Testis (tissue), 3 donors: Measurements from ENCODE around the gene LARGE1. TPM values are rescaled to one million over a fixed set of nuclear protein-coding genes. Genes with fewer than 3 reads are reported as not detected.

Experiments
- DNase-seq: peaks from one replicate; pipeline ENCODE4 v3.0.0-alpha.2; 2019
- H3K27ac ChIP-seq, 2 donors: fragments of 200-600 bp; sonication (generic); one replicate each; pipeline ENCODE4 v1.5.1; 2019
- H3K27me3 ChIP-seq: fragments of 200-600 bp; sonication (generic); one replicate; pipeline ENCODE4 v1.5.1; 2019
- H3K36me3 ChIP-seq: fragments of 200-600 bp; sonication (generic); one replicate; pipeline ENCODE4 v1.5.1; 2017; ENCODE audit warnings: low read depth; ENCODE audit errors: missing control alignments
- H3K4me1 ChIP-seq: fragments of 200-600 bp; sonication (generic); one replicate; pipeline ENCODE4 v1.5.1; 2019
- H3K4me3 ChIP-seq, 2 donors: fragments of 200-600 bp; sonication (generic); one replicate each; pipeline ENCODE4 v1.5.1; 2017 to 2019
- H3K9me3 ChIP-seq: fragments of 200-600 bp; sonication (generic); one replicate; pipeline ENCODE4 v1.5.1; 2017
- POLR2A ChIP-seq: fragments of 450-650 bp; IDR thresholded peaks from one replicate; pipeline ENCODE4 v1.6.1; 2017; ENCODE audit warnings: antibody characterized with exemption, mild to moderate bottlenecking, moderate library complexity
- WGBS, 2 donors: methylation state at CpG; one replicate each; pipeline ENCODE4 v1.1.5; 2018; 5-methylcytosine and 5-hydroxymethylcytosine counted together
- intact Hi-C: fragments of 100-400 bp; cut with DNase I; formaldehyde crosslinking; loops from one replicate; pipeline ENCODE4 v1.15.1; 2023; ENCODE audit warnings: low total_unique reads
- polyA plus RNA-seq: library from polyadenylated mRNA; stranded (reverse); fragments of 350-450 nt; fragmentation: Illumina TruSeq; extraction: RNeasy Lipid Tissue Mini Kit (QIAGEN cat#74804); gene quantifications from one replicate; pipeline ENCODE4 v1.2.3, GENCODE V29; 2014; ENCODE audit warnings: low read depth, low replicate concordance; ENCODE audit not compliant: insufficient read depth
- total RNA-seq, 2 donors: library from RNA; depleted of rRNA; stranded (reverse); fragments of >200 nt; gene quantifications; one replicate each; pipeline ENCODE4 v1.2.3, GENCODE V29; 2016
- TF ChIP-seq, protein P1 (sequence below), 3 experiments: fragments of 450-650 bp in 2 of 3; fragments of 200-600 bp in 1 of 3; sonication (generic) in 1 of 3; IDR thresholded peaks; one replicate each; pipeline ENCODE4 v1.5.1; 2016 to 2019; ENCODE audit warnings: antibody characterized with exemption in 3 of 3, mild to moderate bottlenecking in 2 of 3, moderate library complexity in 1 of 3

The LARGE1 gene
- total and polyA plus RNA-seq, 3 donors from 2014 or later = 19.5 to 27.3 (median 21.8) TPM

DNA sequence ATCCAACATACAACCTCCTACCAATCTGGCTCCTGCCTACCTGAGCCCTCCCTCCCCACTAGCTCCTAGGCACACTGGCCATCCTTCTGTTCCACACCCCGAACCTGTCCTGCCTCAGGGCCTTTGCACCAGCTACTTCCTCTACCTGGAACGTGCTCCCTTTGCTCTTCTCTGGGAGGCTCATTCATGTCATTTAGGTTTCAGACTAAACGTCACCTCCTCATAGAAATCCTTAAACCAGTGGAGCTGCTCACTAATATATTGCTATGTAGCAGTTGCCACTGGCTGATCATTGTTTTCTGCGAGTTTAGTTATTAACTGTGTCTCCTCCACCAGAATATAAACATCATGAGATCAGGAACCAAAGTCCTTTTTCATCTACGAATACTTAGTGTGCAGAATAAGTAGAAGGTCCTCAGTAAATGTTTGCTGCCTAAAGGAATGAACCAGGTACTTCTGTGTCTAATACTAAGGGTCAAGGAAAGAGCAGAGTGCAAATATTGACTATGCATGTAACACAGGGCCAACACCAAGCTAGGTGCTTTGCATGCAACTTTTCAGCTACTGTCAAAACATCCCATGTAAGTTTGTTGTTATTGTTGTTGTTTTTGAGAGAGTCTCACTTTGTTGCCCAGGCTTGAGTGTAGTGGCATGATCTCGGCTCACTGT lies 584.5 kb downstream of the LARGE1 start:
- intact Hi-C loops = no loop called here
- WGBS, 2 donors = 95 to 96% methylated on average over 6 of the region's 6 CpGs
- no peak for DNase-seq
- no peak for TF ChIP-seq POLR2A
- TF ChIP-seq, protein P1, sequence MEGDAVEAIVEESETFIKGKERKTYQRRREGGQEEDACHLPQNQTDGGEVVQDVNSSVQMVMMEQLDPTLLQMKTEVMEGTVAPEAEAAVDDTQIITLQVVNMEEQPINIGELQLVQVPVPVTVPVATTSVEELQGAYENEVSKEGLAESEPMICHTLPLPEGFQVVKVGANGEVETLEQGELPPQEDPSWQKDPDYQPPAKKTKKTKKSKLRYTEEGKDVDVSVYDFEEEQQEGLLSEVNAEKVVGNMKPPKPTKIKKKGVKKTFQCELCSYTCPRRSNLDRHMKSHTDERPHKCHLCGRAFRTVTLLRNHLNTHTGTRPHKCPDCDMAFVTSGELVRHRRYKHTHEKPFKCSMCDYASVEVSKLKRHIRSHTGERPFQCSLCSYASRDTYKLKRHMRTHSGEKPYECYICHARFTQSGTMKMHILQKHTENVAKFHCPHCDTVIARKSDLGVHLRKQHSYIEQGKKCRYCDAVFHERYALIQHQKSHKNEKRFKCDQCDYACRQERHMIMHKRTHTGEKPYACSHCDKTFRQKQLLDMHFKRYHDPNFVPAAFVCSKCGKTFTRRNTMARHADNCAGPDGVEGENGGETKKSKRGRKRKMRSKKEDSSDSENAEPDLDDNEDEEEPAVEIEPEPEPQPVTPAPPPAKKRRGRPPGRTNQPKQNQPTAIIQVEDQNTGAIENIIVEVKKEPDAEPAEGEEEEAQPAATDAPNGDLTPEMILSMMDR (IDR thresholded peaks at IDR 0.05) = no peak
- no peak overlapping the region for H3K4me3 ChIP-seq
- no peaks in the 10 kb centered on the region for H3K4me1 ChIP-seq
- no peak overlapping the region for H3K27ac ChIP-seq
- no peaks in the 10 kb centered on the region for H3K27me3 ChIP-seq
- no peaks in the 10 kb centered on the region for H3K36me3 ChIP-seq
- no peaks in the 10 kb centered on the region for H3K9me3 ChIP-seq

DNA sequence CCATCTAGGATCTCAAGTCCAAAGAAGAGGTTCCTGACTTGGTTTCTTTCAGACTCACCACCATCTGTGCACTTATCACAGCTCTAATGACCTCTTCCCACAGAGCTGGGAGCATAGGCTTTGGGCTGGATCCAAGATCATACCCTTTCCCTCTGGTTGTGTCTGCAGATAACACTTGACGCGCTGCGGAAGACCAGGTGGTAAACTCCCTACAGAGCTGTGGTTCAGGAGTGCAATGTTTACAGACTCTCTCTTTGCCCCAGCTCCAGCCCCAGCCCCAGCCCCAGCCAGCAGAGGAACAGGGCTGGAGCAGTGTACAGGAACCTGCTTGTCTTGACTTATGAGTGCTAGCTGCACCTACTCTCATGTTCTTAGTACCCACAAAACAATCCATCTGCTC lies 587.7 kb downstream of the LARGE1 start:
- no peak for DNase-seq
- no peaks in the 10 kb centered on the region for H3K9me3 ChIP-seq
- no peaks in the 10 kb centered on the region for H3K27me3 ChIP-seq
- H3K4me3 ChIP-seq = no peak overlapping the region
- WGBS, 2 donors = 77 to 78% methylated on average over 3 of the region's 3 CpGs
- H3K27ac ChIP-seq = no peak overlapping the region
- intact Hi-C loops = no loop called here
- TF ChIP-seq POLR2A = no peak
- TF ChIP-seq, protein P1 (IDR thresholded peaks at IDR 0.05) = no peak
- H3K36me3 ChIP-seq = no peaks in the 10 kb centered on the region
- H3K4me1 ChIP-seq = no peaks in the 10 kb centered on the region

DNA sequence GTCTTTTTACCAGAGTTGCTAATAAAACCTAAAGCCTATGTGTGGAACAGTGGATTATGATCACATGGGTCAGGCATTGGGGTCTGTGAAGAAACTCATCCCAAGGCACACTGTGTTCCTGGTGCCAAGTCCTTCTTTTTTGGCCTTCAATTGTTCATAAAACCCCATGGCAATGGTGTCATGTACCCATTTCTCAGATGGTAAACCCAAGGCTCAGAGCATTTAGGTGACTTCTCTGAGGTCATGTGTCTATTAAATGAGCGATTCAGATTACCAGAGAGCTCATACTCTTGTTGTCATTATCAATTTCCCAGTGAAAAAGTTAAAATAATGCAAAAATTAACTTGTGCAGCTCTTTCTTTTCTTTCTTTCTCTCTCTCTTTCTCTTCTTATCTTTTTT lies 589.3 kb downstream of the LARGE1 start:
- Histone ChIP-seq H3K4me3 (no peak overlapping the region), H3K27me3 (no peaks in the 10 kb centered on the region), H3K36me3 (no peaks in the 10 kb centered on the region), H3K4me1 (no peaks in the 10 kb centered on the region), H3K27ac (no peak overlapping the region), H3K9me3 (no peaks in the 10 kb centered on the region)
- DNase-seq = no peak
- intact Hi-C loops = no loop called here
- TF ChIP-seq, protein P1 (IDR thresholded peaks at IDR 0.05) = no peak
- no peak for TF ChIP-seq POLR2A
- WGBS, 2 donors = 84 to 96% methylated on average over 1 of the region's 1 CpG

DNA sequence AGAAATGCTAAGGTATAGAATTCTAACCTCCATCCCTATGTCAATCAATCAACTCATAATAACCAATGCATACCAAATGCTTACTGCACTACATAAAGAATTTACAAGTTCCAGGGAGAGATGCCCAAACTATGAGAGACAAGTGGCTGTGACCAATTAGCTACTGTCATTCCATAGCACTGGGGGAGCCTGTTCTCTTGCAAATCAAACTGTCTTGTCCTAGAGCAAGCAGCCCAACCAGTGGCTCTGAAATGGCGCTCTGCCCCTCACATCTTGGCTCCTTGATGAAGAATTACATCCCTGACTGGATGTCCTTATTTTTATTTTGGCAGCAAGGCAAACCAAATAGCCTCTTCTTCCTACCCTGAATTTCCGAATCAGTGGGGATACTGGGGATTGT lies 589.7 kb downstream of the LARGE1 start:
- DNase-seq = no peak
- H3K4me1 ChIP-seq = no peaks in the 10 kb centered on the region
- WGBS, 2 donors = 88 to 97% methylated on average over 2 of the region's 2 CpGs
- no peaks in the 10 kb centered on the region for H3K27me3 ChIP-seq
- TF ChIP-seq, protein P1 (IDR thresholded peaks at IDR 0.05) = no peak
- TF ChIP-seq POLR2A = no peak
- H3K9me3 ChIP-seq = no peaks in the 10 kb centered on the region
- no peak overlapping the region for H3K27ac ChIP-seq
- H3K4me3 ChIP-seq = no peak overlapping the region
- intact Hi-C loops = no loop called here
- no peaks in the 10 kb centered on the region for H3K36me3 ChIP-seq

DNA sequence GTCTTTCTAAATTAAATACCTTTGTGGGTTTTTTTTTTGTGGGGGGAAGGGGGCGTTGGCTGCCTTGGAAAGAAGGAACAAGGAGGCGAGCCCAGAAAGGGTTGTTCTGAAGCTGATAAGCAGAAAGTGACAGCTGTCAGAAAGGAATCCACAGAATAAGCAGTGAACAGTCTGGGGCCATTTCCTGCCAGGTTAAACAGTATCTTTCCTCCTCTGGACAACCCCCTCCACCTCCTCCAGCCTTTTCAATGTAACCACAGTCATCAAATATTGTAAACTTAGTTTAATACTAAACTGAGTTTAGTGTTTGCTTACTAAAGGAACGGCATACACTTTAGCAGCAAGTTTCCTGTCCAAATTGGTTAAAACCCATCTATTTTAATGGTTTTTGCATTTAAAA lies 590.9 kb downstream of the LARGE1 start:
- WGBS, 2 donors = 70 to 82% methylated on average over 3 of the region's 3 CpGs
- H3K27me3 ChIP-seq = no peaks in the 10 kb centered on the region
- H3K4me1 ChIP-seq = no peaks in the 10 kb centered on the region
- no peaks in the 10 kb centered on the region for H3K36me3 ChIP-seq
- intact Hi-C loops = no loop called here
- H3K27ac ChIP-seq = no peak overlapping the region
- H3K4me3 ChIP-seq = no peak overlapping the region
- H3K9me3 ChIP-seq = no peaks in the 10 kb centered on the region
- TF ChIP-seq POLR2A = no peak
- TF ChIP-seq, protein P1 (IDR thresholded peaks at IDR 0.05) = no peak
- no peak for DNase-seq
